ENCODE results near the gene UCN2.

The UCN2 gene

DNA sequence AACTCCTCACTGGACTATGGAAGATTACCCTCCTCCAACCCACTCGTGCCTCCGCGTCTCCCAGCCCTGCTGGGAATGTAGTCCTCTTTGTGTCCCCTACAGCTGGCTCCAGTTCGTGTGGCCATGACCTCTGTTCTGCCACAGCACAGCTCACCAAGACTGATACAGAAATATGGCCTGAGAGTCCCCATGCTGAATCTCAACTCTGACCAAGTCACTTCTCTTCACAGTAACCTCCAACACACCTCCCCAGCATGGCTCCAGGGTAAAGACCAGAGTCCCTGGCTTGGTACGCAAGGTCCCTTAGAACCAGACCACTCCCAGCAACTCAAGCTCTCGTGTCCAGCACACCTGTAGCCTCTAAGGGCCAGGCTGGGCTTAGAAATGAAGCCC is 33.8 kb upstream of the UCN2 start:
- Histone ChIP-seq H3K4me1 (ENCODE audit: insufficient read depth, low read length, poor library complexity, severe bottlenecking) (no peaks in the 10 kb centered on the region), H3K79me2 (ENCODE audit: insufficient read depth, low read length) (no peaks in the 10 kb centered on the region), H2AFZ (ENCODE audit: low read length) (no peak overlapping the region), H3K27me3 (ENCODE audit: insufficient read depth, low read length, poor library complexity, severe bottlenecking) (no peaks in the 10 kb centered on the region), H3K4me2 (ENCODE audit: low read depth, low read length, poor library complexity, severe bottlenecking) (no peak overlapping the region), H3F3A (ENCODE audit: low read depth) (no peaks in the 10 kb centered on the region), H3K9ac (ENCODE audit: low read depth, low read length, poor library complexity, severe bottlenecking) (no peak overlapping the region), H3K9me3 (ENCODE audit: insufficient read depth, low read depth, low read length) (no peaks in the 10 kb centered on the region), H3K36me3 (ENCODE audit: insufficient read depth, low read length) (peaks cover 41% of the 10 kb centered on the region; the same call in 1 of the 2 replicates), H3K9me2 (replicated peaks; ENCODE audit: low read depth, low read length) (no peaks in the 10 kb centered on the region), H4K20me1 (ENCODE audit: insufficient read depth, low read length, poor library complexity, severe bottlenecking) (no peaks in the 10 kb centered on the region), H3K4me3 (ENCODE audit: low read length, poor library complexity, severe bottlenecking) (no peak overlapping the region)
- TF ChIP-seq, protein P1, sequence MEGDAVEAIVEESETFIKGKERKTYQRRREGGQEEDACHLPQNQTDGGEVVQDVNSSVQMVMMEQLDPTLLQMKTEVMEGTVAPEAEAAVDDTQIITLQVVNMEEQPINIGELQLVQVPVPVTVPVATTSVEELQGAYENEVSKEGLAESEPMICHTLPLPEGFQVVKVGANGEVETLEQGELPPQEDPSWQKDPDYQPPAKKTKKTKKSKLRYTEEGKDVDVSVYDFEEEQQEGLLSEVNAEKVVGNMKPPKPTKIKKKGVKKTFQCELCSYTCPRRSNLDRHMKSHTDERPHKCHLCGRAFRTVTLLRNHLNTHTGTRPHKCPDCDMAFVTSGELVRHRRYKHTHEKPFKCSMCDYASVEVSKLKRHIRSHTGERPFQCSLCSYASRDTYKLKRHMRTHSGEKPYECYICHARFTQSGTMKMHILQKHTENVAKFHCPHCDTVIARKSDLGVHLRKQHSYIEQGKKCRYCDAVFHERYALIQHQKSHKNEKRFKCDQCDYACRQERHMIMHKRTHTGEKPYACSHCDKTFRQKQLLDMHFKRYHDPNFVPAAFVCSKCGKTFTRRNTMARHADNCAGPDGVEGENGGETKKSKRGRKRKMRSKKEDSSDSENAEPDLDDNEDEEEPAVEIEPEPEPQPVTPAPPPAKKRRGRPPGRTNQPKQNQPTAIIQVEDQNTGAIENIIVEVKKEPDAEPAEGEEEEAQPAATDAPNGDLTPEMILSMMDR (conservative IDR thresholded peaks at IDR 0.05; ENCODE audit: low read length) = no peak
- TF ChIP-seq EZH2phosphoT487 (IDR thresholded peaks at IDR 0.05; ENCODE audit: borderline replicate concordance) = no peak

GRCh38 chr3:48596676-48597407 is 33.3 kb upstream of the UCN2 start:
- TF ChIP-seq, protein P1 (conservative IDR thresholded peaks at IDR 0.05; ENCODE audit: low read length) = no peak
- TF ChIP-seq EZH2phosphoT487 (IDR thresholded peaks at IDR 0.05; ENCODE audit: borderline replicate concordance) = no peak
- Histone ChIP-seq H3K4me2 (ENCODE audit: low read depth, low read length, poor library complexity, severe bottlenecking) (no peak overlapping the region), H3K79me2 (ENCODE audit: insufficient read depth, low read length) (no peaks in the 10 kb centered on the region), H3K9me2 (replicated peaks; ENCODE audit: low read depth, low read length) (no peaks in the 10 kb centered on the region), H3K9me3 (ENCODE audit: insufficient read depth, low read depth, low read length) (no peaks in the 10 kb centered on the region), H4K20me1 (ENCODE audit: insufficient read depth, low read length, poor library complexity, severe bottlenecking) (no peaks in the 10 kb centered on the region), H3K27me3 (ENCODE audit: insufficient read depth, low read length, poor library complexity, severe bottlenecking) (no peaks in the 10 kb centered on the region), H3K9ac (ENCODE audit: low read depth, low read length, poor library complexity, severe bottlenecking) (no peak overlapping the region), H3K4me3 (ENCODE audit: low read length, poor library complexity, severe bottlenecking) (no peak overlapping the region), H3K4me1 (ENCODE audit: insufficient read depth, low read length, poor library complexity, severe bottlenecking) (no peaks in the 10 kb centered on the region), H3K36me3 (ENCODE audit: insufficient read depth, low read length) (peaks cover 38% of the 10 kb centered on the region; the same call in 1 of the 2 replicates), H3F3A (ENCODE audit: low read depth) (no peaks in the 10 kb centered on the region), H2AFZ (ENCODE audit: low read length) (no peak overlapping the region)

GRCh38 chr3:48596157-48596556 is 32.6 kb upstream of the UCN2 start:
- Histone ChIP-seq H3K4me2 (ENCODE audit: low read depth, low read length, poor library complexity, severe bottlenecking) (no peak overlapping the region), H3K27me3 (ENCODE audit: insufficient read depth, low read length, poor library complexity, severe bottlenecking) (no peaks in the 10 kb centered on the region), H3K9ac (ENCODE audit: low read depth, low read length, poor library complexity, severe bottlenecking) (no peak overlapping the region), H3K9me2 (replicated peaks; ENCODE audit: low read depth, low read length) (no peaks in the 10 kb centered on the region), H3K36me3 (ENCODE audit: insufficient read depth, low read length) (peaks cover 31% of the 10 kb centered on the region; the same call in 1 of the 2 replicates), H4K20me1 (ENCODE audit: insufficient read depth, low read length, poor library complexity, severe bottlenecking) (no peaks in the 10 kb centered on the region), H3F3A (ENCODE audit: low read depth) (no peaks in the 10 kb centered on the region), H3K4me3 (ENCODE audit: low read length, poor library complexity, severe bottlenecking) (no peak overlapping the region), H3K79me2 (ENCODE audit: insufficient read depth, low read length) (no peaks in the 10 kb centered on the region), H3K4me1 (ENCODE audit: insufficient read depth, low read length, poor library complexity, severe bottlenecking) (no peaks in the 10 kb centered on the region), H3K9me3 (ENCODE audit: insufficient read depth, low read depth, low read length) (no peaks in the 10 kb centered on the region), H2AFZ (ENCODE audit: low read length) (no peak overlapping the region)
- TF ChIP-seq, protein P1 (conservative IDR thresholded peaks at IDR 0.05; ENCODE audit: low read length) = no peak
- no peak for TF ChIP-seq EZH2phosphoT487 (IDR thresholded peaks at IDR 0.05; ENCODE audit: borderline replicate concordance)
